ENCODE data around the gene TMC7.
A peak's percentile ranks its signal among the peaks of the same experiment; 100 is the strongest.

TMC7 gene

DNA sequence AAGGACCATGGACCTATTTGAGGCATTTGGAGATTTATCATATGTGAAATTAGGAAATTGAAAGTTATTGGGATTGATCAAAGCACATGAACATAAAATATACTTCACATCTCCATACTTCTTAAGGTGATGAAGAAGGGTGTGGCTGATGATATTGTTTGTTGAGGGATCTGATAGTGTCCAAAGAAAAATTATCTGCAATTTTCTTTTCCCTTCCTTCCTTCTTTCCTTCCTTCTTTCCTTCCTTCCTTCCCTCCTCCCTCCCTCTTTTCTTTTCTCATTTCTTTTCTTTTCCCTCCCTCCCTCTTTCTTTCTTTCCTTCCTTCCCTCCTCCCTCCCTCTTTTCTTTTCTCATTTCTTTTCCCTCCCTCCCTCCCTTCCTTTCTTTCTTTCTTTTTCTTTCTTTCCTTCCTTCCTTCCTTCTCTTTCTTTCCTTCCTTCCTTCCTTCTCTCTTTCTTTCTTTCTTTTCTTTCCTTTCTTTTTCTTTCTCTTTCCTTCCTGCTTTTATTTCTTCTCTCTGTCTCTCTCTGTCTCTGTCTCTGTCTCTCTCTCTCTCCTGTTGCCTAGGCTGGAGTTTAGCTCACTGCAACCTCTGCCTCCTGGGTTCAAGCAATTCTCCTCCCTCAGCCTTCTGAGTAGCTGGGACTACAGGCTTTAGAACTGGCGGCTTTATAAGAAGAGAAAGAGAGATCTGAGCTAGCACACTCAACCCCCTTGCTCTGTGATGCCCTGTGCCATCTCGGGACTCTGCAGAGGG, 109.1 kb downstream of the TMC7 start:
- no peak for DNase-seq

DNA sequence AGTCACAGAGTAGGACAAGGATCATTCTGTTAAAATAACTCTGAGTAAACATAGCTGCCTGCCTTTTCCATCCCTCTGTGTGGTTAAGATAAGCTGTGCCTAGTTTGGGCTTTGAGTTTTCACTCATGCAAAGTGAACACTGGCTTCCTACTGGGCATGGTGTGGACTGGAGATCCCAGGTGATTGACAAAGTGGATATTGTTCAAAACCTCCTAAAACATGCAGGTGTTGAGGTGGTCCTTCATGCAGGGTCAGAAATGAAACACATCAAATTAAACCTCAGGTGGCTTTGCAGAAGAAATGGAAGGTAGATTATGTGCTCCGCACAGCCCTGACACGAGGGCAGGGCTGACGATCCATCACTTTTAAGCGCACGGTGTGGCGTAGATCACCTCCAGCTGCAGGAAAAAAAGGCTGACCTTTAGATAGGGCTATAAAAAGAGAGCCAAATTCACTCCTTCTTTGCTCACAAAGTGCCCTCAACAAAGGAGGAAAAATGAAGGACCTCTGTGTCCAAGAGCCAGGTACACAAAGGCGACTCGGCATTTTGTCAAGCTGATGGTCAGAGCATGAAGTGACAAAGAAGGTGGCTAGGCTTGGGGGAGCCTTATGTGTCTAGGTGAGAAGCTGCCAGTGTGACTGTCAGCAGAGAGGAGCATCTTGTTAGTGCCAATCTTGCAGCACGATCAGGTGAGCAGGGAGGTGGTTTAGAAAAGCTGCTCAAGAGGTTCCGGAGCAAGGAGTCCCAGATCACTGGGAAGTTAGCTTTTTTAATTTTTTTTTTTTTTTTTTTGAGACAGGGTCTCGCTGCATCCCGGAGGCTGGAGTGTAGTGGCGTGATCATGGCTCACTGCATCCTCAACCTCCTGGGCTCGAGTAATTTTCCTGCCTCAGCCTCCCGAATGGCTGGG, 110.2 kb downstream of the TMC7 start:
- DNase-seq, result no peak

DNA sequence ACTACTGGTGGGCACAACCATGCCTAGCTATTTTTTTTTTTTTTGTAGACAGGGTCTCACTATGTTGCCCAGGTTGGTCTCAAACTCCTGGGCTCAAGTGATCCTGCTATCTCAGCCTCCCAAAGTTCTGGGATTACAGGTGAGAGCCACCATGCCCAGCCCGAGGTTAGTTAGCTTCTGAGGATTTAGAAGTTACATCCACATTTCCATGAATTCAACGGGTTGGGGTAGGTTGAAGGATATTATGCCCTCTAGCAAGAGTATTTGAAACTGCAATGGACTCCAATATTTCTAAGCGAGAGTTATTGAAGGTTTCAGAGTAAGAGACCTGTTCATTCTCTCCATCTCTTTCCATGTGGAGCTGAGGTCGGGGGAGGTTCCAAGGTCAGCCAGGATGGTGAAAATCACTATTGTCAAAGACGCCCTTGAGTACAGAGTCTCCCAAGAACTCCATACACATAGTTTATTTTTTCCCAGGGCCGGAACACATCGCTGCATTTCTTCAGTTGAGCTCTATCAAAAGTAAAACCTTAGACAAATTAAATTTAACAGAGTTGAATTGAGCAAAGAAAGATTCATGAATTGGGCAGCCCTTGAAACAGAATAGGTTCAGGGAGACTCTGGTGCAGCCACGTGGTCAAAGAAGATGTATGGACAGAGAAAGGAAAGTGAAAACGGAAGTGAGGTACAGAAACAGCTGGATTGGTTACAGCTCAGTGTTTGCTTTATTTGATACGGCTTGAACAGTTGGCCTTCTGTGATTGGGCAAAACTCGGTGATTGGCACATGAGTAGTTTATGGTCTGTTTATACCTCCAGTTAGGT, 111.0 kb downstream of the TMC7 start:
- peak in 1 of 2 experiments; percentile 3 for DNase-seq

DNA sequence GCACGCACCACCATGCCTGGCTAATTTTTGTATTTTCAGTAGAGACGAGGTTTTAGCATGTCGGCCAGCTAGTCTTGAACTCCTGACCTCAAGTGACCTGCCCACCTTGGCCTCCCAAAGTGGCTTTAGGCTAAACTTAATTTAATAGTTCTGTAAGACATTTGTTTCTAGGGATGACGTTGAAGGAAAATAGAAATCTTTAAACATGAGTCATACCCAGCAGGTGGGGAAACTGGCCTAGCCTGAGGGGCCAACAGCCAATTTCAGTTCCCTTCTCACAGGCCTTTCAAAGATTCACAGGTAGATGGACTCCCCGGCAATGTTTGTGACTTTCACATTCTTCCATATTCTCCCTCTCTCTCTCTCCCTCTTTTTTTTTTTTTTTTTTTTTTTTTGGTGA, 111.9 kb downstream of the TMC7 start:
- DNase-seq, result no peak

GRCh38 chr16:19098173-19098572, 114.4 kb downstream of the TMC7 start:
- DNase-seq, result no peak

DNA sequence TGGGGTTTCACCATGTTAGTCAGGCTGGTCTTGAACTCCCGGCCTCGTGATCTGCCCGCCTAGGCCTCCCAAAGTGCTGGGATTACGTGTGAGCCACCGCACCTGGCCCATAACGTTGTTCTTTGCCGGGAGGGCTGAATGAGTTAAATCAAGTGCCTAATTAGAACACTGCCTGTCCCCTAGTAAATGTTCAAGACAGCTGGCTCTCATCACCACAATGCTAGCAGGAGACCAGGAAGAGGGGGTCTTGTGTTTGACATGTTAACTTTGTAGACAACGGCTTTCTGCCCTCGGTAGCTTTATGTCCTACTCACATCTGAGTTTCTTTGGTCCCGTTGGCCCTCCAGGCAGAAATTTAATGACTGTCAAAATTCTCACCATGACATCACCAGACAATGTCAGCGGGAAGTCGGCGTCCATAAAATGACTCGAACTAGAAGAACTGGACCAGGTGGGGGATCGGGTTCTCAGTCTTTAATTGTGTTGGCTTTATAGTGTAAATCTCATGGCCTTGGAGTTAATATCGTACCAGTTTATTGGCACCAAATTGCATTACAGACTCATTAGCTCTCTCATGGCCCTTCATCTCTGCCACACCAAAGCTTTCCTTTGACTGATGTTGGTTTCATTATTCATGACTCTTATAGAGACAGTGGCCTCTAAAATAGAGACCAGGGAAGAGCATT, 118.6 kb downstream of the TMC7 start:
- no peak for DNase-seq

GRCh38 chr16:19104607-19105006, 120.9 kb downstream of the TMC7 start:
- no peak for DNase-seq

DNA sequence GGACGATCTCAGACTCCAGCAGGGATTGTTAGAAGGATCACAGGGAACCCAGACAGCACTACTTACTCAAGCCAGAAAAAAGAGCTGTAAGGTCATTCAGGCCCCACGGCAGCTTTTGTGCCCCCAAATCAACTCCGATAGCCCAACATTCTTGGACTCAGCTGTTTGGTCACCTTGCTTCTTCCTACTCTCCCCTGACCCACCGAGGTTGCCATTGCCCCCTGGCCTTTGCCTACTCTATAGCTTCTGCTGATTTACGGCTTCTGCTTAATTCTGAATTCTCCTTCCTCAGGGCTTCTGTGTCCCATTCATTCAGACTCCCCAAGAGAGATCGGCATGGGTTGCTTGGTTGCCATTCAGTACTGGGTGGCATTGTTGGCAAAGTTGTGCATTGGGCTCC, 121.4 kb downstream of the TMC7 start:
- no peak for DNase-seq

GRCh38 chr16:19105891-19106624, 122.3 kb downstream of the TMC7 start:
- DNase-seq, result no peak

DNA sequence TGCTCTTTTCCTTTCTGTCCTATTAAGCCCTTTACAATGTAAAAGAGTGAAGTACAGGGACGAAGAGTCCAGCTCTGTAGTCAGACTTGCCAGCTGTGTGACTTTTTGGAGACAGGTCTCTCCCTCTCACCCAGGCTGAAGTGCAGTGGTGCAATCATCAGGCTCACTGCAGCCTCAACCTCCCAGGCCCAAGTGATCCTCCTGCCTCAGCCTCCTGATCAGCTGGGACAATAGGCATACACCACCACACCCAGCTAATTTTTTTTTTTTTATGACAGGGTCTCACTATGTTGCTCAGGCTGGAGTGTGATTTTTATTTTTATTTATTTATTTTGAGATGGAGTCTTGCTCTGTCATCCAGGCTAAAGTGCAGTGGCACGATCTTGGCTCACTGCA, 122.9 kb downstream of the TMC7 start:
- DNase-seq, result no peak

DNA sequence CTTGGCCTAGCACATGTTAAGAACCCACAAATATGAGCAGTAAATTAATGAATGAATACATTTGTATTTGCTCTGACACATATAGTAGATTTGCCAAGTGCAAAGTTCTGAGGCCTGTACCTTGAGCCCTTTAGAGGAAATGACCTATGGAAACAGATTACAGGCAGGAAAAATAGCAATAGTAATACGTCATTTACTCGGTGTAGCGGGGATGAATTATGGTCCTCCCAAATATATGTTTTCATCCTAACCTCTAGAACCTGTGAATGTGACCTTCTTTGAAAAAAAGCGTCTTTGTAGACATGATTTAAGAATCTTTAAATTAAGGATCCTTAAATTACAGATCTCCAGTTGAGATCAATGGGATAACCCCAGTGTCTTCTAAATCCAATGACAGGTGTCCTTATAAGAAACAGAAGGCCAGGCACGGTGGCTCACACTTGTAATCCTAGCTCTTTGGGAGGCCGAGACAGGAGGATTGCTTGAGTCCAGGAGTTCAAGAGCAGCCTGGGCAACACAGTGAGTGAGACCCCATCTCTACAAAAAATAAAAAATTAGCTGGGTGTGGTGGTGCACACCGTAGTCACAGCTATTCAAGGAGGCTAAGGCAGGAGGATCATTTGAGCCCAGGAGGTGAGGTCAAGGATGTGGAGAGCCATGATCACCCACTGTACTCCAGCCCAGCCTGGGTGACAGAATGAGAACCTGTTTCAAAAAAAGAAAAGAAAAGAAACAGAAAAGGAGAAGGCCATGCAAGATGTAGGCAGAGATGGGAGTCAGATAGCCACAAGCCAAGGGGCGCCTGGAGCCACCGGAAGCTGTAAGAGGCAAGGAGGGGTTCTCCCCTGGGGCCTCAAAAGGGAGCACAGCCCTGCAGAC, 124.9 kb downstream of the TMC7 start:
- DNase-seq, result no peak

DNA sequence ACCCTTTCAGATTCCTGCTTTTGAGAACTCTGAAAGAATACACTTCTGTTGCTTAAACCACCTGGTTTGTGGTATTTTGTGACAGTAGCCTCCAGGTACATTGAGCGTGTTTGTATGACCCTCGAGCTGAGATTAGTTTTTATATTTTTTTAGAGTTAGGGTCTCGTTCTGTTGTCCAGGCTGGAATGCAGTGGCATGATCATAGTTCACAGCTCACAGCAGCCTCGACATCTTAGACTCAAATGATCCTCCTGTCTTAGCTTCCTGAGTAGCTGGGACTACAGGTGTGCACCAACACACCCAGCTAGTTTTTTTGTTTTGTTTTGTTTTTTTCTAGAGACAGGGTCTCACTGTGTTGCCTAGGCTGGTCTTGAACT, 125.5 kb downstream of the TMC7 start:
- DNase-seq, result no peak

DNA sequence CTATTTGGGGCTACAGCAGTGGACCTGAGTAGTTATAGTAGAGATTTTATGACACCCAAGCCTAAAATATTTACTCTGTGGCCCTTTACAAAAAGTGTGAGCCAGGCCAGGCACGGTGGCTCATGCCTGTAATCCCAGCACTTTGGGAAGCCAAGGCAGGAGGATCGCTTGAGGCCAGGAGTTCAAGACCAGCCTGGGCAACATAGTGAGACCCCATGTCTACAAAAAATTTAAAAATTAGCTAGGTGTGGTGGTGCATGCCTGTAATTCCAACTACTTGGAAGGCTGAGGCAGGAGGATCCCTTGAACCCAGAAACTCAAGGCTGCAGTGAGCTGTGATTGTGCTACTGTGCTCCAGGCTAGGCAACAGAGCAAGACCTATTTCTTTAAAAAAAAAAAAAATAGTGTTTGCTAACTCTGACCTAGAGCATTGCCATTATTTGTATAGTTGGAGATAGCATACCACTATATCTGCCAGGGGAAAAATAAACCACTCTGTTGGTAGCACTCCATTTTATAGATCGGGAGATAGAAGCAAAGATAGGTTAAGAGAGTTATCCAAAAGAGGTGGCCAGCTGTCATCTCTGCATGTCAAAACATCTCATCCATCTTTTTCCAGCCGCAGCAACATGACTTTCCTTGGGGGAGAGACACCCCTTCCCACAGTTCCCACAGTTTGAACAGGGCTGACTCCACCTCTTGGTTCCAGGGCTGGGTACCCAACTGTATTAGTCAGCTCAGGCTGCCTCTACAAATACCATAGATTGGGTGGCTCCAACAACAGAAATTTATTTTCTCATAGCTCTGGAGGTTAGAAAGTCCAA, 127.0 kb downstream of the TMC7 start:
- no peak for DNase-seq

DNA sequence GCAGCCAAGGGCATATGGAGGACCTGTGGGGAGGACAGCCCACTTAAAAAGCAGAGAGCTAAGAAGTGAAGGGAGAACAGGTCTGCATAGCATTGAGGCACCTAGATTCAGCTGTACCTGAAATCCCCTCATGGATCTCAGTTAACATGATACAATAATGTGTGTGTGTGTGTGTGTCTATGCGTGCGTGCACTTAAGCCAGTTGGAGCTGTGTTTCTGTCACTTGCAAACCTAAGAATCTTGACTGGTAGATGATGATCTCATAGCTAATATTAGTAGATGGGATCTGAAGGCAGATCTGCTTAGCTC, 128.3 kb downstream of the TMC7 start:
- no peak for DNase-seq
